ENCODE data around the gene ARRDC1.

ARRDC1 gene

GRCh38 chr9:137630126-137630525 is 24.6 kb downstream of the ARRDC1 start:
- no peak overlapping the region for H3K4me3 ChIP-seq (ENCODE audit: control insufficient read depth, low read depth, low read length)
- TF ChIP-seq CTCF (IDR thresholded peaks at IDR 0.05; ENCODE audit: control insufficient read depth, insufficient read depth, low read depth, low read length, missing control alignments) = no peak
- DNase-seq (ENCODE audit: low read depth) = no peak

GRCh38 chr9:137630679-137631078 is 25.2 kb downstream of the ARRDC1 start:
- no peak for TF ChIP-seq CTCF (IDR thresholded peaks at IDR 0.05; ENCODE audit: control insufficient read depth, insufficient read depth, low read depth, low read length, missing control alignments)
- no peak overlapping the region for H3K4me3 ChIP-seq (ENCODE audit: control insufficient read depth, low read depth, low read length)

GRCh38 chr9:137631345-137632229 is 26.1 kb downstream of the ARRDC1 start:
- H3K4me3 ChIP-seq (ENCODE audit: control insufficient read depth, low read depth, low read length) = no peak overlapping the region
- TF ChIP-seq CTCF (IDR thresholded peaks at IDR 0.05; ENCODE audit: control insufficient read depth, insufficient read depth, low read depth, low read length, missing control alignments) = no peak
- DNase-seq (ENCODE audit: low read depth) = no peak

More at GRCh38 chr9:137630679-137631078, 25.2 kb downstream of the ARRDC1 start:
- DNase-seq (ENCODE audit: low read depth) = no peak

- no peak for DNase-seq (ENCODE audit: low read depth)
- H3K4me3 ChIP-seq (ENCODE audit: control insufficient read depth, low read depth, low read length) = no peak overlapping the region
- TF ChIP-seq CTCF (IDR thresholded peaks at IDR 0.05; ENCODE audit: control insufficient read depth, insufficient read depth, low read depth, low read length, missing control alignments) = no peak
Observed at GRCh38 chr9:137632230-137633161, 27.0 kb downstream of the ARRDC1 start.

- no peak for TF ChIP-seq CTCF (IDR thresholded peaks at IDR 0.05; ENCODE audit: control insufficient read depth, insufficient read depth, low read depth, low read length, missing control alignments)
- no peak overlapping the region for H3K4me3 ChIP-seq (ENCODE audit: control insufficient read depth, low read depth, low read length)
Observed at GRCh38 chr9:137634016-137634415, 28.5 kb downstream of the ARRDC1 start.

GRCh38 chr9:137638680-137639079 is 33.2 kb downstream of the ARRDC1 start:
- TF ChIP-seq CTCF (IDR thresholded peaks at IDR 0.05; ENCODE audit: control insufficient read depth, insufficient read depth, low read depth, low read length, missing control alignments) = no peak
- no peak overlapping the region for H3K4me3 ChIP-seq (ENCODE audit: control insufficient read depth, low read depth, low read length)
- no peak for DNase-seq (ENCODE audit: low read depth)

More at GRCh38 chr9:137634016-137634415, 28.5 kb downstream of the ARRDC1 start:
- no peak for DNase-seq (ENCODE audit: low read depth)

All from AG09309 (cell line).